ENCODE results near the gene TCF4. TPM values are rescaled to one million over a fixed set of nuclear protein-coding genes. Genes with fewer than 3 reads are reported as not detected.

TCF4 gene
- total RNA-seq, 1 donor from 2014 or later, result 56.8 TPM

- no peak overlapping the region for H3K27ac Mint-ChIP-seq
- no peak overlapping the region for H3K4me3 Mint-ChIP-seq (ENCODE audit: low read depth)
- peaks cover 3% of the 10 kb centered on the region for H3K4me1 Mint-ChIP-seq (ENCODE audit: low read depth)
- no peaks in the 10 kb centered on the region for H3K27me3 Mint-ChIP-seq
- H3K9me3 Mint-ChIP-seq (ENCODE audit: low read depth), result no peaks in the 10 kb centered on the region
- H3K36me3 Mint-ChIP-seq (ENCODE audit: insufficient read depth), result peaks cover 33% of the 10 kb centered on the region
- no peak for TF ChIP-seq CTCF (IDR thresholded peaks at IDR 0.05; ENCODE audit: unreplicated experiment)
- DNase-seq (ENCODE audit: low spot score, unreplicated experiment), result no peak
Measured at GRCh38 chr18:55268628-55269275, 319.2 kb downstream of the TCF4 start.

GRCh38 chr18:55268151-55268601 is 319.8 kb downstream of the TCF4 start:
- H3K4me1 Mint-ChIP-seq (ENCODE audit: low read depth), result peaks cover 3% of the 10 kb centered on the region
- no peaks in the 10 kb centered on the region for H3K9me3 Mint-ChIP-seq (ENCODE audit: low read depth)
- no peak for DNase-seq (ENCODE audit: low spot score, unreplicated experiment)
- peaks cover 32% of the 10 kb centered on the region for H3K36me3 Mint-ChIP-seq (ENCODE audit: insufficient read depth)
- H3K27ac Mint-ChIP-seq, result no peak overlapping the region
- H3K4me3 Mint-ChIP-seq (ENCODE audit: low read depth), result no peak overlapping the region
- H3K27me3 Mint-ChIP-seq, result no peaks in the 10 kb centered on the region
- TF ChIP-seq CTCF (IDR thresholded peaks at IDR 0.05; ENCODE audit: unreplicated experiment), result no peak

GRCh38 chr18:55266981-55267380 is 321.0 kb downstream of the TCF4 start:
- Mint-ChIP-seq H3K36me3 (ENCODE audit: insufficient read depth) (peaks cover 33% of the 10 kb centered on the region), H3K9me3 (ENCODE audit: low read depth) (no peaks in the 10 kb centered on the region), H3K27ac (no peak overlapping the region), H3K27me3 (no peaks in the 10 kb centered on the region), H3K4me3 (ENCODE audit: low read depth) (no peak overlapping the region), H3K4me1 (ENCODE audit: low read depth) (peaks cover 7% of the 10 kb centered on the region)
- no peak for DNase-seq (ENCODE audit: low spot score, unreplicated experiment)
- TF ChIP-seq CTCF (IDR thresholded peaks at IDR 0.05; ENCODE audit: unreplicated experiment), result no peak

GRCh38 chr18:55265984-55266383 is 322.0 kb downstream of the TCF4 start:
- Mint-ChIP-seq H3K36me3 (ENCODE audit: insufficient read depth) (peaks cover 29% of the 10 kb centered on the region), H3K4me3 (ENCODE audit: low read depth) (no peak overlapping the region)
- no peak for TF ChIP-seq CTCF (IDR thresholded peaks at IDR 0.05; ENCODE audit: unreplicated experiment)

GRCh38 chr18:55265130-55265675 is 322.8 kb downstream of the TCF4 start:
- H3K27ac Mint-ChIP-seq, result no peak overlapping the region
- H3K4me1 Mint-ChIP-seq (ENCODE audit: low read depth), result peaks cover 12% of the 10 kb centered on the region
- no peaks in the 10 kb centered on the region for H3K27me3 Mint-ChIP-seq
- H3K9me3 Mint-ChIP-seq (ENCODE audit: low read depth), result no peaks in the 10 kb centered on the region
- H3K36me3 Mint-ChIP-seq (ENCODE audit: insufficient read depth), result peaks cover 29% of the 10 kb centered on the region
- DNase-seq (ENCODE audit: low spot score, unreplicated experiment), result no peak
- TF ChIP-seq CTCF (IDR thresholded peaks at IDR 0.05; ENCODE audit: unreplicated experiment), result no peak
- H3K4me3 Mint-ChIP-seq (ENCODE audit: low read depth), result no peak overlapping the region

More at GRCh38 chr18:55265984-55266383, 322.0 kb downstream of the TCF4 start:
- Mint-ChIP-seq H3K9me3 (ENCODE audit: low read depth) (no peaks in the 10 kb centered on the region), H3K27ac (no peak overlapping the region), H3K27me3 (no peaks in the 10 kb centered on the region), H3K4me1 (ENCODE audit: low read depth) (peaks cover 12% of the 10 kb centered on the region)
- DNase-seq (ENCODE audit: low spot score, unreplicated experiment), result no peak
